A673 (cell line): Measurements from ENCODE around the gene AK3. TPM values are rescaled to one million over a fixed set of nuclear protein-coding genes. Genes with fewer than 3 reads are reported as not detected.

Experiments used
- BruUV-seq: library from RNA; stranded (reverse); fragments of 400-500 nt; replicated peaks from 2 replicates; lab custom pipeline; 2021; lab: Mats Ljungman, UMichigan
- CTCF ChIA-PET: fragments of 300-600 bp; sonication (Branson Sonifier 250); formaldehyde crosslinking; loops from one replicate; lab custom pipeline; 2022; ENCODE audit warnings: antibody characterized with exemption; lab: Charles Lee
- POLR2A ChIA-PET: fragments of 300-600 bp; sonication (Branson Sonifier 250); formaldehyde crosslinking; loops from one replicate; lab custom pipeline; 2022; ENCODE audit warnings: antibody characterized with exemption; ENCODE audit not compliant: low non-redundant PET; lab: Charles Lee
- DNase-seq: peaks from one replicate; pipeline ENCODE4 v3.0.0-alpha.2; 2015; ENCODE audit warnings: low spot score
- H3K27ac ChIP-seq: fragments of 200-600 bp; sonication (generic); 2 replicates; pipeline ENCODE4 v1.5.1; 2016; ENCODE audit warnings: mixed run types, low read depth, mild to moderate bottlenecking, mixed read lengths, antibody characterized with exemption, low read length; ENCODE audit not compliant: poor library complexity, severe bottlenecking
- H3K27me3 ChIP-seq: fragments of 200-600 bp; sonication (generic); replicated peaks from 2 replicates; pipeline ENCODE4 v1.6.1; 2017; ENCODE audit warnings: mixed run types, low read depth, mild to moderate bottlenecking, mixed read lengths, antibody characterized with exemption, low read length; ENCODE audit not compliant: insufficient read depth, poor library complexity
- H3K36me3 ChIP-seq: fragments of 200-600 bp; sonication (generic); 2 replicates; pipeline ENCODE4 v1.6.1; 2016; ENCODE audit warnings: mixed run types, mild to moderate bottlenecking, mixed read lengths, antibody characterized with exemption, low read length; ENCODE audit not compliant: insufficient read depth, poor library complexity, severe bottlenecking
- H3K4me1 ChIP-seq: fragments of 200-600 bp; sonication (generic); 2 replicates; pipeline ENCODE4 v1.6.1; 2017; ENCODE audit warnings: mixed run types, mild to moderate bottlenecking, mixed read lengths, antibody characterized with exemption, low read length; ENCODE audit not compliant: insufficient read depth, poor library complexity, severe bottlenecking
- H3K4me3 ChIP-seq: fragments of 200-600 bp; sonication (generic); 2 replicates; pipeline ENCODE4 v1.5.1; 2016; ENCODE audit warnings: low read depth, mixed run types, mild to moderate bottlenecking, mixed read lengths, low read length; ENCODE audit not compliant: poor library complexity, severe bottlenecking
- H3K9me3 ChIP-seq: fragments of 200-600 bp; sonication (generic); 2 replicates; pipeline ENCODE4 v1.6.1; 2016; ENCODE audit warnings: mixed run types, low read depth, mild to moderate bottlenecking, mixed read lengths, antibody characterized with exemption, low read length; ENCODE audit not compliant: poor library complexity, severe bottlenecking
- EZH2 ChIP-seq: fragments of 200-600 bp; sonication (generic); IDR thresholded peaks from 2 replicates; pipeline ENCODE4 v1.6.1; 2017; ENCODE audit warnings: borderline replicate concordance, low read depth, mild to moderate bottlenecking, mixed read lengths, antibody characterized with exemption, low read length; ENCODE audit not compliant: poor library complexity, severe bottlenecking
- intact Hi-C: fragments of 100-400 bp; cut with micrococcal nuclease; formaldehyde crosslinking; loops from one replicate; pipeline ENCODE4 v1.10.0; 2022; ENCODE audit not compliant: unreplicated experiment
- total RNA-seq: library from RNA; stranded (reverse); gene quantifications from 2 replicates; pipeline ENCODE4 v1.2.3, GENCODE V29; 2021
- TF ChIP-seq, protein P1 (sequence below): fragments of 300-800, 200-600 bp; sonication (generic); conservative IDR thresholded peaks from 2 replicates; pipeline ENCODE4 v1.5.1; 2017; ENCODE audit warnings: low read depth, mild to moderate bottlenecking, antibody characterized with exemption, low read length, moderate library complexity, mixed read lengths

The AK3 gene
- total RNA-seq, 1 experiment from 2014 or later = 93.1 TPM

GRCh38 chr9:4725706-4726442, 15.1 kb downstream of the AK3 start:
- intact Hi-C loops = no loop called here
- Histone ChIP-seq H3K27me3 (no peaks in the 10 kb centered on the region), H3K27ac (no peak overlapping the region), H3K36me3 (peaks cover 22% of the 10 kb centered on the region), H3K4me1 (no peaks in the 10 kb centered on the region), H3K4me3 (no peak overlapping the region), H3K9me3 (no peaks in the 10 kb centered on the region)
- TF ChIP-seq, protein P1, sequence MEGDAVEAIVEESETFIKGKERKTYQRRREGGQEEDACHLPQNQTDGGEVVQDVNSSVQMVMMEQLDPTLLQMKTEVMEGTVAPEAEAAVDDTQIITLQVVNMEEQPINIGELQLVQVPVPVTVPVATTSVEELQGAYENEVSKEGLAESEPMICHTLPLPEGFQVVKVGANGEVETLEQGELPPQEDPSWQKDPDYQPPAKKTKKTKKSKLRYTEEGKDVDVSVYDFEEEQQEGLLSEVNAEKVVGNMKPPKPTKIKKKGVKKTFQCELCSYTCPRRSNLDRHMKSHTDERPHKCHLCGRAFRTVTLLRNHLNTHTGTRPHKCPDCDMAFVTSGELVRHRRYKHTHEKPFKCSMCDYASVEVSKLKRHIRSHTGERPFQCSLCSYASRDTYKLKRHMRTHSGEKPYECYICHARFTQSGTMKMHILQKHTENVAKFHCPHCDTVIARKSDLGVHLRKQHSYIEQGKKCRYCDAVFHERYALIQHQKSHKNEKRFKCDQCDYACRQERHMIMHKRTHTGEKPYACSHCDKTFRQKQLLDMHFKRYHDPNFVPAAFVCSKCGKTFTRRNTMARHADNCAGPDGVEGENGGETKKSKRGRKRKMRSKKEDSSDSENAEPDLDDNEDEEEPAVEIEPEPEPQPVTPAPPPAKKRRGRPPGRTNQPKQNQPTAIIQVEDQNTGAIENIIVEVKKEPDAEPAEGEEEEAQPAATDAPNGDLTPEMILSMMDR = no peak
- TF ChIP-seq EZH2 = no peak
- BruUV-seq = no TSS peak
- DNase-seq = no peak
- POLR2A ChIA-PET = no interaction called here
- CTCF ChIA-PET = no interaction called here

DNA sequence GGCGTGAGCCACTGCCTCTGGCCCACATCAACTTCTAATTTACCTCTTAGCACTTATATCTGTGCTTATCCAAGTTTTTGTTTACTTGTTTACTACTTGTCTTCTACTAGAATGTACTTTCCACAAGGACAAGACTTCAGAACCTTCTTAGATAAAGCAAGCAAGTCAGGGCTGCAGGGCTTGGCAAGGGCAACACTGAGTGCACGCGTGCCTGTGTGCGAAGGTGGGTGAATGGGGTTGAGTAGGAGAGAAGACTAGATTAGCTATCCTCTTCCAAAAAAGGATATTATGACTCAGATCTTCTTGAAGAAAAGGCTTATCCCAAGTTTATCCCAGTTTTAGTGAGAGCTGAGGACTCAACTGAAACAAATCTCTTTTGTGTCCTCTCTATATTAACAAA, 19.3 kb downstream of the AK3 start:
- no peaks in the 10 kb centered on the region for H3K9me3 ChIP-seq
- no peak overlapping the region for H3K4me3 ChIP-seq
- DNase-seq = no peak
- intact Hi-C loops = no loop called here
- H3K27me3 ChIP-seq = no peaks in the 10 kb centered on the region
- BruUV-seq = no TSS peak
- peaks cover 60% of the 10 kb centered on the region for H3K36me3 ChIP-seq
- no peak for TF ChIP-seq EZH2
- no peaks in the 10 kb centered on the region for H3K4me1 ChIP-seq
- ChIA-PET CTCF (no interaction called here), POLR2A (no interaction called here)
- no peak overlapping the region for H3K27ac ChIP-seq

- BruUV-seq = no TSS peak
- ChIA-PET POLR2A (no interaction called here), CTCF (no interaction called here)
- H3K4me3 ChIP-seq = no peak overlapping the region
- H3K27ac ChIP-seq = no peak overlapping the region
- intact Hi-C loops = no loop called here
- H3K36me3 ChIP-seq = peaks cover 64% of the 10 kb centered on the region
- no peaks in the 10 kb centered on the region for H3K27me3 ChIP-seq
- H3K9me3 ChIP-seq = no peaks in the 10 kb centered on the region
- DNase-seq = no peak
- TF ChIP-seq EZH2 = no peak
- TF ChIP-seq, protein P1 = no peak
- peaks cover 6% of the 10 kb centered on the region for H3K4me1 ChIP-seq
Measured at GRCh38 chr9:4718911-4719310, 22.1 kb downstream of the AK3 start.
